OCI-LY7 (cell line): Measurements from ENCODE around the gene ABCC4.

Experiments used
- CTCF ChIP-seq: fragments of 200-600 bp; sonication (generic); conservative IDR thresholded peaks from 2 replicates; pipeline ENCODE4 v1.5.1; 2014; ENCODE audit warnings: mild to moderate bottlenecking, antibody characterized with exemption, low read length, moderate library complexity, mixed read lengths
- EZH2phosphoT487 ChIP-seq: fragments of 200-600 bp; sonication (generic); IDR thresholded peaks from 2 replicates; pipeline ENCODE4 v1.6.1; 2018; ENCODE audit warnings: low read depth, borderline replicate concordance, mild to moderate bottlenecking, mixed run types, antibody characterized with exemption, low read length, moderate library complexity, mixed read lengths

GRCh38 chr13:95195146-95195545 lies 106.1 kb downstream of the ABCC4 start:
- TF ChIP-seq CTCF (no peak), EZH2phosphoT487 (no peak)
